ENCODE measurements around the gene CLIP3. TPM values are rescaled to one million over a fixed set of nuclear protein-coding genes. Genes with fewer than 3 reads are reported as not detected.
A peak's percentile ranks its signal among the peaks of the same experiment; 100 is the strongest.

The CLIP3 gene
- total and polyA plus RNA-seq, 2 experiments from 2014 or later, result 15.1 to 19.1 TPM

DNA sequence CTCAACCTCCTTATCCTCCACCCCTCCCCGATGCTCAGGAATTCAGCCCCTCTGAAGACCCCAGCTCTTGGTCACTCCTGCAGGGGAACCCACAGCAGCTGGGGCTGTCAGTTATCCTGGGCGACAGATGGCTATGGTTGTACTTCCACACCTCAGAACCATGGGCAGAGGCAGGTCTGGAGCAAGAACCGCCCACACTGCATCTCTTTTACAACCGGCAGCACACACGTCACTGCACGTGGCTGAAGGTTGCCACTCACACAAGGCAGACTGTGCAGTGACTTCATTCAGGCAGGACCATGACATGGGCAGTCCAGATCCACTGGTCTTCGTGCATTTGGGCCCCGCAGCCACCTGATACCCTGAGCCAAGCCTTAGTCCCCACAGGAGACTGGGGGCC, 59.2 kb downstream of the CLIP3 start:
- H3K36me3 ChIP-seq (ENCODE audit: insufficient read depth), result no peaks in the 10 kb centered on the region
- H3K79me2 ChIP-seq (replicated peaks; ENCODE audit: insufficient read depth), result no peaks in the 10 kb centered on the region
- Mint-ChIP-seq H3K36me3 (ENCODE audit: low read depth) (no peaks in the 10 kb centered on the region), H3K27ac (no peak overlapping the region), H3K27me3 (ENCODE audit: insufficient read depth, low read depth, poor library complexity) (peaks cover 14% of the 10 kb centered on the region), H3K4me1 (peaks cover 8% of the 10 kb centered on the region), H3K9me3 (no peaks in the 10 kb centered on the region; the same call in 2 of the 3 replicates), H3K4me3 (no peak overlapping the region)
- TF ChIP-seq, protein P1, sequence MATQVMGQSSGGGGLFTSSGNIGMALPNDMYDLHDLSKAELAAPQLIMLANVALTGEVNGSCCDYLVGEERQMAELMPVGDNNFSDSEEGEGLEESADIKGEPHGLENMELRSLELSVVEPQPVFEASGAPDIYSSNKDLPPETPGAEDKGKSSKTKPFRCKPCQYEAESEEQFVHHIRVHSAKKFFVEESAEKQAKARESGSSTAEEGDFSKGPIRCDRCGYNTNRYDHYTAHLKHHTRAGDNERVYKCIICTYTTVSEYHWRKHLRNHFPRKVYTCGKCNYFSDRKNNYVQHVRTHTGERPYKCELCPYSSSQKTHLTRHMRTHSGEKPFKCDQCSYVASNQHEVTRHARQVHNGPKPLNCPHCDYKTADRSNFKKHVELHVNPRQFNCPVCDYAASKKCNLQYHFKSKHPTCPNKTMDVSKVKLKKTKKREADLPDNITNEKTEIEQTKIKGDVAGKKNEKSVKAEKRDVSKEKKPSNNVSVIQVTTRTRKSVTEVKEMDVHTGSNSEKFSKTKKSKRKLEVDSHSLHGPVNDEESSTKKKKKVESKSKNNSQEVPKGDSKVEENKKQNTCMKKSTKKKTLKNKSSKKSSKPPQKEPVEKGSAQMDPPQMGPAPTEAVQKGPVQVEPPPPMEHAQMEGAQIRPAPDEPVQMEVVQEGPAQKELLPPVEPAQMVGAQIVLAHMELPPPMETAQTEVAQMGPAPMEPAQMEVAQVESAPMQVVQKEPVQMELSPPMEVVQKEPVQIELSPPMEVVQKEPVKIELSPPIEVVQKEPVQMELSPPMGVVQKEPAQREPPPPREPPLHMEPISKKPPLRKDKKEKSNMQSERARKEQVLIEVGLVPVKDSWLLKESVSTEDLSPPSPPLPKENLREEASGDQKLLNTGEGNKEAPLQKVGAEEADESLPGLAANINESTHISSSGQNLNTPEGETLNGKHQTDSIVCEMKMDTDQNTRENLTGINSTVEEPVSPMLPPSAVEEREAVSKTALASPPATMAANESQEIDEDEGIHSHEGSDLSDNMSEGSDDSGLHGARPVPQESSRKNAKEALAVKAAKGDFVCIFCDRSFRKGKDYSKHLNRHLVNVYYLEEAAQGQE (IDR thresholded peaks at IDR 0.05; ENCODE audit: unreplicated experiment), result peak; percentile 37
- TF ChIP-seq, protein P2, sequence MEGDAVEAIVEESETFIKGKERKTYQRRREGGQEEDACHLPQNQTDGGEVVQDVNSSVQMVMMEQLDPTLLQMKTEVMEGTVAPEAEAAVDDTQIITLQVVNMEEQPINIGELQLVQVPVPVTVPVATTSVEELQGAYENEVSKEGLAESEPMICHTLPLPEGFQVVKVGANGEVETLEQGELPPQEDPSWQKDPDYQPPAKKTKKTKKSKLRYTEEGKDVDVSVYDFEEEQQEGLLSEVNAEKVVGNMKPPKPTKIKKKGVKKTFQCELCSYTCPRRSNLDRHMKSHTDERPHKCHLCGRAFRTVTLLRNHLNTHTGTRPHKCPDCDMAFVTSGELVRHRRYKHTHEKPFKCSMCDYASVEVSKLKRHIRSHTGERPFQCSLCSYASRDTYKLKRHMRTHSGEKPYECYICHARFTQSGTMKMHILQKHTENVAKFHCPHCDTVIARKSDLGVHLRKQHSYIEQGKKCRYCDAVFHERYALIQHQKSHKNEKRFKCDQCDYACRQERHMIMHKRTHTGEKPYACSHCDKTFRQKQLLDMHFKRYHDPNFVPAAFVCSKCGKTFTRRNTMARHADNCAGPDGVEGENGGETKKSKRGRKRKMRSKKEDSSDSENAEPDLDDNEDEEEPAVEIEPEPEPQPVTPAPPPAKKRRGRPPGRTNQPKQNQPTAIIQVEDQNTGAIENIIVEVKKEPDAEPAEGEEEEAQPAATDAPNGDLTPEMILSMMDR (conservative IDR thresholded peaks at IDR 0.05; ENCODE audit: low read depth in 2 of 2), result no peak
- no peaks in the 10 kb centered on the region for H3K27me3 ChIP-seq (ENCODE audit: insufficient read depth)
- no peak overlapping the region for H3K4me3 ChIP-seq
- H3K4me1 ChIP-seq (ENCODE audit: insufficient read depth), result peaks cover 5% of the 10 kb centered on the region; the same call in 1 of the 2 replicates
- ATAC-seq (no peak), DNase-seq (ENCODE audit: low spot score) (no peak)
- no peaks in the 10 kb centered on the region for H3F3A ChIP-seq (replicated peaks; ENCODE audit: low read depth)
- H4K20me1 ChIP-seq (replicated peaks; ENCODE audit: insufficient read depth), result no peaks in the 10 kb centered on the region
- no peak overlapping the region for H3K27ac ChIP-seq (ENCODE audit: low read depth)
- H2AFZ ChIP-seq, result no peak overlapping the region
- no peaks in the 10 kb centered on the region for H3K9me2 ChIP-seq (ENCODE audit: insufficient read depth)
- no peak overlapping the region for H3K4me2 ChIP-seq

DNA sequence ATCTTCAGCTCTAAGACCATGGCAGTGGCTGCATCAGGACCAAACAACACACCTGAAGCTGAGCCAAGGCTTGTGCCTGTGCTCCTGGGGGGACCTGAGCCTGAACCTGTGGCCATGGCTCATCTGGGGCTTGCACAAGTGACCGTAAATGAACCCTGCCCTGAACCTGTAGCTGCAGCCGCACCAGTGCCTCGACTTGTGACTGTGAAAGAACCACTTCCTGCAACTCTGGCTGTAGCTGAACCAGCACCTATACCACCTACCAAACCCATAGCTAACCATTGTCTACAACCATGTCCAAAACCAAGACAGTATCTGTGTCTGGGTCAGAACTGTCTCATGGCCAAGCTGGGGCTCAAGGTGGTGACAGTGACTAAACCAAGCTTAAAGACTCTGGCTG, 65.9 kb downstream of the CLIP3 start:
- no peak overlapping the region for H3K4me2 ChIP-seq
- no peak overlapping the region for H3K4me3 ChIP-seq
- no peaks in the 10 kb centered on the region for H3K9me2 ChIP-seq (ENCODE audit: insufficient read depth)
- H3K79me2 ChIP-seq (replicated peaks; ENCODE audit: insufficient read depth), result no peaks in the 10 kb centered on the region
- H3K27me3 Mint-ChIP-seq (ENCODE audit: insufficient read depth, low read depth, poor library complexity), result peaks cover 9% of the 10 kb centered on the region
- H3K4me3 Mint-ChIP-seq, result no peak overlapping the region
- H4K20me1 ChIP-seq (replicated peaks; ENCODE audit: insufficient read depth), result no peaks in the 10 kb centered on the region
- DNase-seq (ENCODE audit: low spot score) (no peak), ATAC-seq (no peak)
- no peaks in the 10 kb centered on the region for H3K36me3 Mint-ChIP-seq (ENCODE audit: low read depth)
- H3K27ac ChIP-seq (ENCODE audit: low read depth), result no peak overlapping the region
- no peaks in the 10 kb centered on the region for H3K4me1 ChIP-seq (ENCODE audit: insufficient read depth)
- H3K36me3 ChIP-seq (ENCODE audit: insufficient read depth), result no peaks in the 10 kb centered on the region
- H3K4me1 Mint-ChIP-seq, result no peaks in the 10 kb centered on the region
- H3K27ac Mint-ChIP-seq, result no peak overlapping the region
- H3K9me3 Mint-ChIP-seq, result no peaks in the 10 kb centered on the region; the same call in 2 of the 3 replicates
- H3K27me3 ChIP-seq (ENCODE audit: insufficient read depth), result peaks cover 4% of the 10 kb centered on the region; the same call in 1 of the 2 replicates
- H2AFZ ChIP-seq, result no peak overlapping the region
- no peaks in the 10 kb centered on the region for H3F3A ChIP-seq (replicated peaks; ENCODE audit: low read depth)
- TF ChIP-seq JUNB (IDR thresholded peaks at IDR 0.05; ENCODE audit: unreplicated experiment) (no peak), ZNF114 (CRISPR knock-in tag; IDR thresholded peaks at IDR 0.05) (no peak), EZH2phosphoT487 (IDR thresholded peaks at IDR 0.05; ENCODE audit: unreplicated experiment) (no peak), ZNF331 (CRISPR knock-in tag; IDR thresholded peaks at IDR 0.05; ENCODE audit: low read depth) (no peak), NANOG (IDR thresholded peaks at IDR 0.05; ENCODE audit: borderline replicate concordance) (no peak), CREB1 (CRISPR knock-in tag; IDR thresholded peaks at IDR 0.05; ENCODE audit: low read depth) (no peak), EZH2 (IDR thresholded peaks at IDR 0.05; ENCODE audit: low read depth, unreplicated experiment) (no peak), POLR2AphosphoS5 (IDR thresholded peaks at IDR 0.05; ENCODE audit: low read depth) (no peak), STAT1 (IDR thresholded peaks at IDR 0.05; ENCODE audit: unreplicated experiment) (no peak)
- TF ChIP-seq, protein P1 (IDR thresholded peaks at IDR 0.05; ENCODE audit: unreplicated experiment), result no peak
- TF ChIP-seq, protein P3, sequence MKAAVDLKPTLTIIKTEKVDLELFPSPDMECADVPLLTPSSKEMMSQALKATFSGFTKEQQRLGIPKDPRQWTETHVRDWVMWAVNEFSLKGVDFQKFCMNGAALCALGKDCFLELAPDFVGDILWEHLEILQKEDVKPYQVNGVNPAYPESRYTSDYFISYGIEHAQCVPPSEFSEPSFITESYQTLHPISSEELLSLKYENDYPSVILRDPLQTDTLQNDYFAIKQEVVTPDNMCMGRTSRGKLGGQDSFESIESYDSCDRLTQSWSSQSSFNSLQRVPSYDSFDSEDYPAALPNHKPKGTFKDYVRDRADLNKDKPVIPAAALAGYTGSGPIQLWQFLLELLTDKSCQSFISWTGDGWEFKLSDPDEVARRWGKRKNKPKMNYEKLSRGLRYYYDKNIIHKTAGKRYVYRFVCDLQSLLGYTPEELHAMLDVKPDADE (IDR thresholded peaks at IDR 0.05), result no peak
- TF ChIP-seq, protein P2 (conservative IDR thresholded peaks at IDR 0.05; ENCODE audit: low read depth in 2 of 2), result no peak
